ENCODE measurements around the gene ANXA4.
A peak's percentile ranks its signal among the peaks of the same experiment; 100 is the strongest.
"Not testable (repeated sequence)": the region's sequence is repeated elsewhere in the genome, so short reads cannot be mapped to it uniquely, and the experiment has no call there.

Gene ANXA4

GRCh38 chr2:69811591-69811990 is 69.7 kb downstream of the ANXA4 start:
- DNase-seq: no peak

GRCh38 chr2:69815717-69816116 is 73.8 kb downstream of the ANXA4 start:
- DNase-seq: no peak

- DNase-seq: peak; percentile 7 to 86 (median 71)
Observed at GRCh38 chr2:69816923-69817542, 75.1 kb downstream of the ANXA4 start.

- DNase-seq: no peak
Observed at GRCh38 chr2:69817729-69818501, 76.0 kb downstream of the ANXA4 start.

GRCh38 chr2:69827796-69828540 is 86.0 kb downstream of the ANXA4 start:
- DNase-seq: no peak

GRCh38 chr2:69828938-69829255 is 87.0 kb downstream of the ANXA4 start:
- no peak for DNase-seq

GRCh38 chr2:69829256-69830044 is 87.5 kb downstream of the ANXA4 start, which contains the start of gene GMCL1:
Gene GMCL1 (plus strand): TSS chr2:69829660. CDS start chr2:69829893, 233 bp downstream.
- peak; percentile 95 to 98 (median 98) for DNase-seq

GRCh38 chr2:69830045-69830905 is 88.3 kb downstream of the ANXA4 start:
- DNase-seq: peak; percentile 30 to 76 (median 47)

- not testable (repeated sequence) for DNase-seq
Observed at GRCh38 chr2:69830906-69831241, 88.9 kb downstream of the ANXA4 start.

GRCh38 chr2:69831354-69831905 is 89.5 kb downstream of the ANXA4 start:
- no peak for DNase-seq

- no peak for DNase-seq
Observed at GRCh38 chr2:69833752-69834151, 91.8 kb downstream of the ANXA4 start.

- no peak for DNase-seq
Observed at GRCh38 chr2:69835666-69836065, 93.7 kb downstream of the ANXA4 start.

- DNase-seq: no peak
Observed at GRCh38 chr2:69836316-69836715, 94.4 kb downstream of the ANXA4 start.

GRCh38 chr2:69837533-69837932 is 95.6 kb downstream of the ANXA4 start:
- no peak for DNase-seq

GRCh38 chr2:69843993-69844392 is 102.1 kb downstream of the ANXA4 start:
- no peak for DNase-seq

- DNase-seq: no peak
Observed at GRCh38 chr2:69844560-69844959, 102.6 kb downstream of the ANXA4 start.

- no peak for DNase-seq
Observed at GRCh38 chr2:69846182-69847067, 104.5 kb downstream of the ANXA4 start.

GRCh38 chr2:69847068-69847828 is 105.3 kb downstream of the ANXA4 start:
- no peak for DNase-seq

GRCh38 chr2:69848186-69848790 is 106.4 kb downstream of the ANXA4 start:
- DNase-seq: no peak

- DNase-seq: no peak
Observed at GRCh38 chr2:69858261-69858660, 116.3 kb downstream of the ANXA4 start.

All from stimulated activated naive CD4-positive, alpha-beta T cell (primary cell).